NCI-H2227 treated with DMSO at 0.1 percent for 48 hours (cell line): Measurements from ENCODE around the gene KCNK17.

Experiments used
- DNase-seq: peaks from one replicate; lab custom pipeline; 2025; lab: John Stamatoyannopoulos, UW

KCNK17 gene

DNA sequence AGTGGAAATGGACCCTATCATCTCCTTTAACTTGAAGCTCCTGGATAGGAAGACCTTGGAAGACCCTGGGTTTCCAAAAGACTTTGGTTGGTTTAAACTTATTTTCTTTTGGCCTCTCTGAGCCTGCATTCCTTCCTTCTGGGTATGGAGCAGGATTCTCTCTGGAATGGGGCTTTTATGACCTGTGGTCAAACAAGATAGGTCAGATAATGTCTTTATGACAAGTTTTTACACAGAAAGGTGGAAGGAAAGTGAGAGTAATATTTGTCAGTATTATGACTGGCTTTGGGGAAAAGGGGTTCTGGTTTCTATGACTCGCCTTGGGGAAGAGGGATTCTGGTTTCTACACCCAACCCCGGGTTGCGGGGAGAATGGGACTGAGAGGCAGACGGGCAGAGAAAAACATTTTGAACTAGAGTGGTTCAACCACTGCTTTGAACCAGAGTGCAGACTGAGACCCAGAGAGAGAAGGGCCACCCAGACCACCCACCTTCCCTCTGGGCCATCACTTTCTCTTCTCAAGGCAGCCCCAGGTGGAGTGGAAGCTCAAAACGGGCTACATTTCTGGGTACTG is 47.4 kb downstream of the KCNK17 start:
- no peak for DNase-seq

DNA sequence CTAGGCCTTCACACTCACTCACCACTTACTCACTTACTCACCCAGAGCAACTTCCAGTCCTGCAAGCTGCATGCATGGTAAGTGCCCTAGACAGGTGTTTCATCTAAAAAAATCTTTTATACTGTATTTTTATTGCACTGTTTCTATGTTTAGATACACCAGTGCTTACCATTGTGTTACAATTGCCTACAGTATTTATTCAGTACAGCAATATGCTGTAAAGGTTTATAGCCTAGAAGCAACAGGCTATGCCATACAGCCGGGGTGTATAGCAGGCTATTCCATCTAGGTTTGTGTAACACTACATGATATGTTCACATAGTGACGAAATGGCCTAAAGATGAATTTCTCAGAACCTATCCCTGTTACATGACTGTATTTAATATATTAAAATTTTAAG is 47.8 kb downstream of the KCNK17 start:
- no peak for DNase-seq

DNA sequence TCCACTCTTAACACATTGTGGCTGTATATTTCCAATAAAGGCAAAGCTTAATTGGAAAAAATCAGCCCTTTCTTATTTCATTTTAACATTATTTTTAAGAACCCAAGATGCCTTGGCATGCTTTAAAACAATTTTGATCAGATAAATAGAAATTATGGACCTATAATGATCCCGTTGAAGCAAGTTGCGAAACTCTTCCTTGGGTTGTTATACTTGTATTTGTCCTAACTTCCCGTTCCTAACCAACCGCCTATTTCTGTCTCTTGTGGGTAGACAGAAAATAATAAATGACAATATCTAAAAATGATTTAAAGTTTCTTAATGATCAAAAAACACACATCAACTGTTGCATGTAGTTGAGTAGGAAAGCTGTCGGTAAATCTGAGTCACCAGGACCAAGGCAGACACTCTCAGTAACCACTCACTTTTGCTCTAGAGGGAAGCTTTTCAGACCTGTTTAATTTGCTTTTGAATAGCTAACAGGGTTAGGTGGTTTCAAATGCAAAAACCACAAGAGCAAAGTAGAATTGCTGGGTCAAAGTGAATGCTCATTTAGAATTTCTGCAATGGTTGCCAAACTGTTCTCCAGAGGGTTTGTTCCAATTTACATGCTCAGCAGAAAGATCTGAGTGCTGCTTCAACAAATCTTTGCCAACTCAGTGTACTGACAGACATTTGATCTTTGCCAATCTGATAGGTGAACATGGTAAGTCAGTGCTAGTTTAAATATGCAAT is 50.7 kb downstream of the KCNK17 start:
- no peak for DNase-seq

DNA sequence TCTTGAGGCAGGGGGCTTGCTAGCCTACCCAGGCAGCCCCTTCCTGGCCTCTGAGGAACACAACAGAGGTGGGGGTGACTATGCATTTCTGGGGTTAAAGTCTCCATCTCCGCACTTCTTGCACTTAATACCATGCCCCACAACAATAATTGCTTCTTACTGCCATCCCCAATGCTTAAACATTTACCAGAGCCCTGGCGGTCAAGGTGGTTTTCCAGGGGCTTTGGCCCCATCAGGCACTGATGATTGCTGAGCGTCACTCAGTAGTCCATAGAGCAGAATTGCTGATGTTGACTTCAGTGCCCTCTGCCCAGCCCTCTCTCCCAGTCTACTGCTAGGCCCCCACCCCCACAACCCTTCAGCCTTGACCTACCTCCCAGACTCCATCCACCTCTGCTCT is 52.5 kb downstream of the KCNK17 start:
- DNase-seq: no peak

DNA sequence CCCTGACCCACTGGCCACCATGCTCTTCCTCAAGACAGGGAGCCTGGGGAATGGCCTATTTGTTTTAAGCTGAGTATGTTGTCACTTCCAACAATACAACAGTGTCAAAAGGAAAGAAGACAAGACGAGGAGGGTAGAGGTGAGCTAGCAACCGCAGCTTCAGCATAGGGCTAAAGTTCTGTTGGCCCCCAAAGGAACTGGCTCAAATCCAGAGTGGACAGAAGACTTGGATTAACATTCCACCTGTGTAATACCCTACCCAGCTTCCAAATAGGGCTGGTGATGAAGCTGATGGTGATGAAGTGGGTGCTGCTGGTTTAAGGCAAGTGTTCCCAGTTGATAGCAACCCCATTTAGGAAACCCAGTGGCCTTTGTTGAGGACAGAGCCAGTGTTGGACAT is 53.3 kb downstream of the KCNK17 start:
- DNase-seq: no peak

DNA sequence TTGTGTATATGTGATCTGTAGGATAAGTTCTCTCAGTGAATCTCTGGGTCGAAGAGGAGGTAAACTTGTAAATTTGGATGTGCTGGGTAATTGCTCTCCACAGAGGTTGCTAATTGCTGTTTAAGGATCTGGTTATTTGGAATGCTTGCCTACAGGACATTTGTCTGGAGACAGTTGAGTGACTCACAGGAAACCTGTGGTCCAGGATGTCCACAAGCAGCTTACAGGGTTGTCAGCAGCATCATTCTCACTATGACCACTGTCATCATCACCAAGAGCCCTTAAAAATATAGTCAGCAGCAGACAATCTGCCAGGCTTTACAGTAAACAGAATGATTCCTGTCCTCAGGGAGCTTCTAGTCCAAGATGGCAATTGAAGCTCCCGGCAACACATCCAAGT is 53.8 kb downstream of the KCNK17 start:
- DNase-seq: no peak

DNA sequence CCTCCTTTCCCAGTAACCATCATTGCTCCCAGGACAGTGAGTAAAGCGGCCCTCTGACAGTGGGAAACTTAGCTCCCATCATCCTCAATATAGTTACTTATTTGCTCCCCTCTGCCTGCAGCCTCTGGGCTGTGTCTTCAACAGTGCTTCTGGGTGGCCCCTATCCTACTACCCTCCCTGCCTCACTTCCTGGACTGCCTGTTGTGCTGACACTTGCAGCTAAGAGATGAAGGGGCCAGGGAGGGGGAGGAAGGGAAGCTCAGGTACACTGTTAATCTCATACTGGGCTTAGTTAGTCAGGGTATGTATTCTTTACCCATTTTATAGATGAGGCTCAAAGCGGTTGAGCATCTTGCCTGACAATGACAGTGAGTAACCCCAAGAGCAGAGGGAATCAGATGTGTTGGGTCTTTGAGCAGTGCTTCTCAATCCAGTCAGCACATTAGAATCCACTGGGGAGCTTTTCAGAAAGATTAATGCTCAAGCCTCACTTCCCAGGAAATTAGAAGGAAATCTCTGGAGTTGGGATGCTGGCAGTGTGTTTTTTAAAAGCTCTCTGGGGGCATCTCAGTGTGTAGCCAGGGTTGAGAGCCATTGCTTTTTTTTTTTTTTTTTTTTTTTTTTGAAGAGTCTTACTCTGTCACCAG is 57.8 kb downstream of the KCNK17 start:
- no peak for DNase-seq

DNA sequence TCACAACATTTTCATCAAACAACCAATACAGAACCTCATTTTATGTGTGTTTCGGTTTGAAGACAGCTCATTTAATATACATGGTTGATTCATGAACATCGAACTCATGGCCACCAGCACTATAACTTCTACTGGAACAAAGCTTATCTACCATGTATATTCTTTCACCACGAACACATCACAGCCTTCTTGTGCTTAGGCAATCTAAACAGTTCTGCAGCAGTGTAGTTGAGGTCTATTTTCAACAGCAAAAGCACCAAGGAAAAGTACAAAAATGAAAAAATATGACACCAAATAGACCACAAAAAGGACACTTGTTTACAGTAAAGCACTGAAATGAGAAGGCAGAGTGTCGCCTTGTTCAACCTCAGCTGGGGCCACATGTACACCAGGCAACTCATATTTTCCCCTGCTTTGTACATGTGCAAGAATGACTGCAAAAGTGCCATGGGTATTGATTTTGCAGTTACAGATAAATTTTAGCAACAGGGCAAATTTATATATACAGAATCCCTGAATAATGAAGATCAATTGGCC is 59.2 kb downstream of the KCNK17 start:
- no peak for DNase-seq

DNA sequence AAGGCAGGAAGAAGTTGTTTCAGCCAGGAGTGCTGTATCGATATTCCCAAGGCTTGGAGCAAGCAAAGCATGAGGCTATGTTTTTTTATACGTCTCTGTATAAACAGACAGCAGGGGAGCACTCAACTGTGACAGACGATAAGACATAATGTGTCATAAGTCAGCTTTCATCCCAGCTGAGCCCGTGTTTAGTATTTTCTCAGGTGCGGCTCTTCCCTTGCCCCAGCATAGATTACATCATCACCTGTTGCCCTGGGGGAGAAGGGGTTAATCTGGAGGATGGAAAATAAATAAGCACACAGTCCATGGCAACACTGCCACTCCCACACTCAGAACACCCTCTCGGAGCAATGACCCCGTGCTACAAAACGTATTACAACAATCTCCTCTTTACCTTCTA is 62.8 kb downstream of the KCNK17 start:
- peak; percentile 25 for DNase-seq

DNA sequence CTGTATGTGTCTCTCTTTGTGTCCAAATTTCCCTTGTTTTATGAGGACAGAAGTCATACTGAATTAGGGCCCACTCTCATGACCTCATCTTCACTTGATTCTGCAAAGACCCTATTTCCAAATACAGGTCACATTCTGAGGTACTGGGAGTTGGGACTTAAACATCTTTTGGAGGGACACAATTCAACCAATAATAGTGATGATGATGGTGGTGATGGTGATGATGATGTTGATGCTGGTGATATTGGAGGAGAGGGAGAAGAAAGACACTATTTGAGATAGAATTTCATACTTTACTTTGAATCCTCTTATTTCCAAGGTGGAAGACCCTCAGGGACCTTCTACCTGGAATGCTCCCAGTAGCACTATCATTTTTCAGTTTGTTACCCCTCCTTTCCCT is 63.7 kb downstream of the KCNK17 start:
- DNase-seq: no peak

DNA sequence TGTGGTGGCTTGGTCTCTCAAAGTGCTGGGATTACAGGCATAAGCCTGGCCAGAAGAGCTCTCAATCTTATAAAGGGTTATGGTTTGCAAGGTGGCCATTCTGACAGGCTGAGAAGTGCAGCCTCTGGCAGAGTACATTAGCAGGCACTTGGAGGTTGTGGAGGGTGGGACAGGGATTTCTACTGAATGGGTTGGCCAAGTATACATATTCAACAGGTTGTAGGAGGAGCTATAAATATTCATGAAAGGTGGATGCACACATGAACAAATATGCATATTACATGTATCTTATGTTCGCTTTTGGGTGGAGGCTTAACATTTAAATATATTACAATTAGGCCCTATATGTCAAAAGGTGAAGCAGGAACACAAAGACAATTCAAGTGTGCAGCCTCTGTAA is 64.9 kb downstream of the KCNK17 start:
- no peak for DNase-seq
